ENCODE measurements around the gene TBC1D20.
"Not testable (repeated sequence)": the region's sequence is repeated elsewhere in the genome, so short reads cannot be mapped to it uniquely, and the experiment has no call there.

TBC1D20 gene

GRCh38 chr20:462199-462991, at the start of gene TBC1D20:
Gene TBC1D20 (minus strand): TSS chr20:462533. CDS start chr20:462405, 128 bp downstream.
- peak in 1 of 2 experiments; percentile 38 for DNase-seq

GRCh38 chr20:510328-511057, 48.2 kb upstream of the TBC1D20 start:
- DNase-seq = not testable (repeated sequence)

- DNase-seq = not testable (repeated sequence)
Observed at GRCh38 chr20:508364-508787, 46.0 kb upstream of the TBC1D20 start.

GRCh38 chr20:507761-508332, 45.5 kb upstream of the TBC1D20 start:
- no peak for DNase-seq

GRCh38 chr20:507006-507758, 44.8 kb upstream of the TBC1D20 start:
- no peak for DNase-seq

GRCh38 chr20:504632-505075, 42.3 kb upstream of the TBC1D20 start:
- DNase-seq = no peak

- DNase-seq = no peak
Observed at GRCh38 chr20:503048-503737, 40.9 kb upstream of the TBC1D20 start.

- no peak for DNase-seq
Observed at GRCh38 chr20:497979-498378, 35.6 kb upstream of the TBC1D20 start.

GRCh38 chr20:496126-496696, 33.9 kb upstream of the TBC1D20 start:
- DNase-seq = no peak

GRCh38 chr20:492159-492558, 29.8 kb upstream of the TBC1D20 start:
- no peak for DNase-seq

- no peak for DNase-seq
Observed at GRCh38 chr20:487655-488054, 25.3 kb upstream of the TBC1D20 start.

- no peak for DNase-seq
Observed at GRCh38 chr20:483815-484644, 21.7 kb upstream of the TBC1D20 start.

- DNase-seq = no peak
Observed at GRCh38 chr20:481167-481566, 18.8 kb upstream of the TBC1D20 start.

- DNase-seq = no peak
Observed at GRCh38 chr20:480044-480443, 17.7 kb upstream of the TBC1D20 start.

GRCh38 chr20:479487-479886, 17.2 kb upstream of the TBC1D20 start:
- no peak for DNase-seq

- DNase-seq = peak in 1 of 2 experiments; percentile 15
Observed at GRCh38 chr20:478949-479429, 16.7 kb upstream of the TBC1D20 start.

GRCh38 chr20:478010-478948, 15.9 kb upstream of the TBC1D20 start:
- no peak for DNase-seq

GRCh38 chr20:476561-477249, 14.4 kb upstream of the TBC1D20 start:
- not testable (repeated sequence) for DNase-seq
